GM23248 (cell line): ENCODE measurements around the gene CACNG4. TPM values are rescaled to one million over a fixed set of nuclear protein-coding genes. Genes with fewer than 3 reads are reported as not detected.

Source experiments
- DNase-seq: peaks from one replicate; pipeline ENCODE4 v3.0.0-alpha.2; 2015
- H2AFZ ChIP-seq: fragments of 200-600 bp; sonication (generic); 2 replicates; pipeline ENCODE4 v1.6.1; 2016; ENCODE audit warnings: antibody characterized with exemption
- H3F3A ChIP-seq: fragments of 200-600 bp; sonication (generic); 2 replicates; pipeline ENCODE4 v1.6.1; 2016; ENCODE audit warnings: mild to moderate bottlenecking, antibody characterized with exemption, mixed run types; ENCODE audit not compliant: insufficient read depth
- H3K27ac ChIP-seq: fragments of 200-600 bp; sonication (generic); 2 replicates; pipeline ENCODE4 v1.5.1; 2016; ENCODE audit warnings: mild to moderate bottlenecking
- H3K27me3 ChIP-seq: fragments of 200-600 bp; sonication (generic); replicated peaks from 2 replicates; pipeline ENCODE4 v1.6.1; 2016; ENCODE audit warnings: mild to moderate bottlenecking; ENCODE audit not compliant: insufficient read depth
- H3K36me3 ChIP-seq: fragments of 200-600 bp; sonication (generic); 2 replicates; pipeline ENCODE4 v1.6.1; 2016; ENCODE audit warnings: low read depth, mild to moderate bottlenecking
- H3K4me1 ChIP-seq: fragments of 200-600 bp; sonication (generic); 2 replicates; pipeline ENCODE4 v1.6.1; 2016; ENCODE audit warnings: mild to moderate bottlenecking; ENCODE audit not compliant: insufficient read depth
- H3K4me2 ChIP-seq: fragments of 200-600 bp; sonication (generic); one replicate; pipeline ENCODE4 v1.6.1; 2016; ENCODE audit warnings: mild to moderate bottlenecking; ENCODE audit not compliant: unreplicated experiment
- H3K4me3 ChIP-seq: fragments of 200-600 bp; sonication (generic); 2 replicates; pipeline ENCODE4 v1.5.1; 2016; ENCODE audit warnings: mild to moderate bottlenecking
- H3K79me2 ChIP-seq: fragments of 200-600 bp; sonication (generic); 2 replicates; pipeline ENCODE4 v1.6.1; 2016; ENCODE audit warnings: mild to moderate bottlenecking; ENCODE audit not compliant: insufficient read depth
- H3K9ac ChIP-seq: fragments of 200-600 bp; sonication (generic); 2 replicates; pipeline ENCODE4 v1.6.1; 2016; ENCODE audit warnings: mild to moderate bottlenecking
- H3K9me2 ChIP-seq: fragments of 200-600 bp; sonication (generic); 2 replicates; pipeline ENCODE4 v1.6.1; 2016; ENCODE audit warnings: mixed run types, mild to moderate bottlenecking, moderate library complexity; ENCODE audit not compliant: insufficient read depth
- H3K9me3 ChIP-seq: fragments of 200-600 bp; sonication (generic); one replicate; pipeline ENCODE4 v1.6.1; 2017; ENCODE audit warnings: low read depth
- H4K20me1 ChIP-seq: fragments of 200-600 bp; sonication (generic); 2 replicates; pipeline ENCODE4 v1.6.0; 2016; ENCODE audit not compliant: insufficient read depth
- EZH2 ChIP-seq: fragments of 200-600 bp; sonication (generic); IDR thresholded peaks from 2 replicates; pipeline ENCODE4 v1.6.1; 2018; ENCODE audit warnings: antibody characterized with exemption, mild to moderate bottlenecking; ENCODE audit not compliant: insufficient read depth, poor library complexity, severe bottlenecking
- EZH2phosphoT487 ChIP-seq: fragments of 200-600 bp; sonication (generic); IDR thresholded peaks from 2 replicates; pipeline ENCODE4 v1.6.1; 2018; ENCODE audit warnings: antibody characterized with exemption, moderate library complexity, mild to moderate bottlenecking, low read depth; ENCODE audit not compliant: insufficient read depth
- WGBS, 2 experiments: methylation state at CpG; one replicate each; pipeline ENCODE4 v1.1.6; 2015 to 2017; ENCODE audit warnings: low lambda C conversion rate in 2 of 2, low coverage in 1 of 2; ENCODE audit errors: missing lambda C conversion rate in 2 of 2; 5-methylcytosine and 5-hydroxymethylcytosine counted together
- in situ Hi-C: fragments of 300-500 bp; cut with MboI; formaldehyde crosslinking; loops from 2 replicates; pipeline ENCODE4 v1.15.0; 2020
- polyA plus RNA-seq: library from polyadenylated mRNA; unstranded; fragments of >200 nt; fragmentation: Nextera tagmentation; extraction: Ambion mirVana; gene quantifications from 2 replicates; pipeline ENCODE4 v1.2.1, GENCODE V29; 2016
- total RNA-seq: library from RNA; depleted of rRNA; stranded (reverse); fragments of >200 nt; shearing (Covaris generic); gene quantifications from 2 replicates; pipeline ENCODE4 v1.2.3, GENCODE V29; 2014

CACNG4 gene
- total and polyA plus RNA-seq, 2 experiments from 2014 or later = not detected

DNA sequence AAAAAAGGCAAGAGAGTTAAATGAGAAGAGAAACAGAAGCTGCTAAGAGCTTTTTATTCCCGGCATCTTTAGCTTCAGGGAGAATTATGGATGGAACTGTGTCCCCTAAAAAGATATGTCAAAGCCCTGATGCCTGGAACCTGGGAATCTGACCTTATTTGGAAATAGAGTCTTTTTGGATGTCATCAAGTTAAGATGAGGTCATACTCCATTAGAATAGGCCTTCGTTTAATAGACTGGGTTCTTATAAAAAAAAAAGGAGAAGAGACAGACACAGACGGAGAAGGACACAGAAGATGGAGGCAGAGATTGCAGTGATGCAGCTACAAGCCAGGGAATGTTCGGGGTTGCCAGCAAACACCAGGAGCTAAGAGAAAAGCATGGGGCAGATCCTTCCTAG is 24.6 kb downstream of the CACNG4 start:
- TF ChIP-seq EZH2phosphoT487 (no peak), EZH2 (no peak)
- H3K9me3 ChIP-seq = no peaks in the 10 kb centered on the region
- H3K27ac ChIP-seq = no peak overlapping the region
- H3K79me2 ChIP-seq = no peaks in the 10 kb centered on the region
- no peaks in the 10 kb centered on the region for H3K4me1 ChIP-seq
- H3K9ac ChIP-seq = no peak overlapping the region
- H3F3A ChIP-seq = no peaks in the 10 kb centered on the region
- peaks cover 63% of the 10 kb centered on the region for H3K27me3 ChIP-seq
- in situ Hi-C loops = no loop called here
- no peak overlapping the region for H2AFZ ChIP-seq
- no peaks in the 10 kb centered on the region for H3K9me2 ChIP-seq
- H4K20me1 ChIP-seq = no peaks in the 10 kb centered on the region
- DNase-seq = no peak
- no peaks in the 10 kb centered on the region for H3K36me3 ChIP-seq
- H3K4me3 ChIP-seq = no peak overlapping the region
- H3K4me2 ChIP-seq = no peak overlapping the region
- 42 to 43% methylated on average over 4 of the region's 4 CpGs for WGBS, 2 experiments

DNA sequence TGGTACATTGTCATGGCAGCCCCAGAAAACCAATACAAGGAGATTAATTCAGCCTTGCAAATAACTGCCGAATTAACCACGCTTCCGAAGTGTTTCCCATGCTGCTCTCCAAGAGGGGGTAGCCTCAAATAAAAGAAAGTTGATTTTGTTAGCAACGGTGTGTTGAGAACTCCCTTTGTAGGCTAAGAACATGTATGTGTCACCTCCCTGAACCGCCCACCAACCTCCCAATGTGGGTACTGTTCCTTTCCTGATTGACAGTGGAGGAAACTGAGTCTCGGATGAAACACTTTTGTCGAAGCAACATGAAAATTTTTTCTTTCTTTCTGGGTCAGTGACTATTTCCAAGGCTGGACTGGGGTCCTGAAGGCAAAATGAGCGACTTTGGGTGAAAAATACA is 25.1 kb downstream of the CACNG4 start:
- TF ChIP-seq EZH2 (no peak), EZH2phosphoT487 (no peak)
- Histone ChIP-seq H3K36me3 (no peaks in the 10 kb centered on the region), H3K4me2 (no peak overlapping the region), H3K9ac (no peak overlapping the region), H3K79me2 (no peaks in the 10 kb centered on the region), H3K4me3 (no peak overlapping the region), H3F3A (no peaks in the 10 kb centered on the region), H3K9me2 (no peaks in the 10 kb centered on the region), H4K20me1 (no peaks in the 10 kb centered on the region), H3K9me3 (no peaks in the 10 kb centered on the region), H3K27ac (no peak overlapping the region), H3K27me3 (peaks cover 58% of the 10 kb centered on the region), H3K4me1 (no peaks in the 10 kb centered on the region), H2AFZ (no peak overlapping the region)
- in situ Hi-C loops = no loop called here
- no peak for DNase-seq
- 61 to 63% methylated on average over 8 of the region's 8 CpGs for WGBS, 2 experiments

DNA sequence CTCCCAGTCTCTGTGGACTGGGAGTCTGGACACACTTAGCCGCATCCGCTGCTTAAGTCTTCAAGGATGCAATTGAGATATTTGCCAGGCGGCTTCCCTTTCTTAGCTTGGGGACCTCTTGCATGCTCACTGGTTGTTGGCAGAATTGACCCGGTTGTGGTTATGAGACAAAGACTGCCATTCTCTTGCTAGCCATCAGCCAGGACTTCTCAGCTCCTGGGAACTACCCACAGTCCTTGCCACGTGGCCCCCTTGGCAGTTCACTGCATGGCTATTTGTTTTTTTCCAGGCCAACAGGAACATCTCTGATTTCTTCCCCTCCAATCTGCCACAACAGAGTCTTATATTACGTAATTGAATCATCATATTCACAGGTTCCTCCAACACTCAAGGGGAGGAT is 25.5 kb downstream of the CACNG4 start:
- 66 to 69% methylated on average over 6 of the region's 6 CpGs for WGBS, 2 experiments
- H3K27me3 ChIP-seq = peaks cover 53% of the 10 kb centered on the region

DNA sequence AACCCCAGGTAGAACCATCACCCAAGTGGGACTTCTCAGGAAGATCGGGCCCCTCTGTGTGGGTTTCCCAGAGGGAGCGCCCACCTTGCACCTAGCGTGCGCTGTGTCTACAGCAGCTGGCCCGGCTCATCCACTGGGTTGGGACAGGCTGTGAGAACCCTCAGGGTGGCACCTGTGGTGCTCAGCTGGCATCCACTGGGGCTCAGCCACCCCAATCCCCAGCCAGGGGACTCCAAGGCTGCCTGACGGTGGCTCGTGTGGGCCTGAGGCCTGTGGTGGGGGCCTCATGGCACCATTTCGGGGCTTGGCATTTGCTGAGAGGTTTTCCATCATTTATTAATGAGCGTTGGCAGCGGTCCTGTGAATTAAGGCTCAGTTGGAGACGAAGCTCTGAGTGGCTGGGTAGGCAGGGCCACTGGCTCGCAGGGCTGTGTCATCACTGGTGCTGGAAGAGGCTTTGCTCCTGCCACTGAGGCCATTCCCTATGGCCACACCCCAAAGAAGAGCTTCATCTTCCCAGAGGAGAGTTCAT is 28.5 kb downstream of the CACNG4 start:
- no peaks in the 10 kb centered on the region for H3K36me3 ChIP-seq
- H4K20me1 ChIP-seq = no peaks in the 10 kb centered on the region
- in situ Hi-C loops = no loop called here
- no peak for DNase-seq
- no peaks in the 10 kb centered on the region for H3K4me1 ChIP-seq
- no peak overlapping the region for H3K4me2 ChIP-seq
- no peak overlapping the region for H3K9ac ChIP-seq
- no peak overlapping the region for H3K27ac ChIP-seq
- TF ChIP-seq EZH2phosphoT487 (no peak), EZH2 (no peak)
- H3K9me2 ChIP-seq = no peaks in the 10 kb centered on the region
- H3K9me3 ChIP-seq = no peaks in the 10 kb centered on the region
- 74 to 75% methylated on average over 12 of the region's 12 CpGs for WGBS, 2 experiments
- no peak overlapping the region for H3K4me3 ChIP-seq
- H3K79me2 ChIP-seq = no peaks in the 10 kb centered on the region
- no peaks in the 10 kb centered on the region for H3F3A ChIP-seq
- H2AFZ ChIP-seq = no peak overlapping the region
- H3K27me3 ChIP-seq = peaks cover 24% of the 10 kb centered on the region

More for the DNA sequence above, 25.5 kb downstream of the CACNG4 start:
- Histone ChIP-seq H3F3A (no peaks in the 10 kb centered on the region), H3K4me1 (no peaks in the 10 kb centered on the region), H3K36me3 (no peaks in the 10 kb centered on the region), H3K27ac (no peak overlapping the region), H3K4me3 (no peak overlapping the region), H4K20me1 (no peaks in the 10 kb centered on the region), H3K9me3 (no peaks in the 10 kb centered on the region), H3K79me2 (no peaks in the 10 kb centered on the region), H3K9ac (no peak overlapping the region), H2AFZ (no peak overlapping the region), H3K9me2 (no peaks in the 10 kb centered on the region), H3K4me2 (no peak overlapping the region)
- TF ChIP-seq EZH2 (no peak), EZH2phosphoT487 (no peak)
- in situ Hi-C loops = no loop called here
- no peak for DNase-seq

DNA sequence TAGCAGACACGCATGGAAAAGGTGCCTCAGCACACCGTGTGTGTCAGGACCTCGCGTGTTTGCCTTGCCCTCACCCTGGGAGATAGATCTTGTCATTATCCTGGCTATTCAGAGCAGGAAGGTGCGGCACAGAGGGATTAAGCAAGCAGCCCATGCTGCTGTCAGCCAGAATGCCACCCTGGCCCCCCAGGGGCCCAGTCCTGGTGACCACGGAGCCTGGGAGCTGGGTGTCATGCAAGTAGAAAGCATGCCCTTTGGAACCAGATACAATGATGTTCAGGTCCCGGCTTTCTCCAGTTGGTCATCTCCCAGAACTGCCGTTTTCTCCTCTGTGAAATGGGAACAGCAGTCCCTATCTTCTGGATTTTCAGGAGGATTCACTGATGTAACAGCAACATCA is 29.9 kb downstream of the CACNG4 start:
- Histone ChIP-seq H3K9me2 (no peaks in the 10 kb centered on the region), H3K79me2 (no peaks in the 10 kb centered on the region), H4K20me1 (no peaks in the 10 kb centered on the region), H3K27me3 (peaks cover 10% of the 10 kb centered on the region), H3K4me1 (no peaks in the 10 kb centered on the region), H3K27ac (no peak overlapping the region), H3K4me2 (no peak overlapping the region), H3K9ac (no peak overlapping the region), H3K4me3 (no peak overlapping the region), H3F3A (no peaks in the 10 kb centered on the region), H3K36me3 (no peaks in the 10 kb centered on the region), H2AFZ (no peak overlapping the region), H3K9me3 (no peaks in the 10 kb centered on the region)
- no peak for DNase-seq
- TF ChIP-seq EZH2phosphoT487 (no peak), EZH2 (no peak)
- in situ Hi-C loops = no loop called here
- WGBS, 2 experiments = 65 to 66% methylated on average over 8 of the region's 8 CpGs
